NT2/D1 (cell line): ENCODE data around the gene CDH12.

Experiments used
- SUZ12 ChIP-seq: IDR thresholded peaks from 2 replicates; pipeline ENCODE4 v1.6.1; 2011; ENCODE audit not compliant: insufficient read length, insufficient read depth; ENCODE audit errors: extremely low read depth
- ZNF274 ChIP-seq: IDR thresholded peaks from 2 replicates; pipeline ENCODE4 v1.6.1; 2011; ENCODE audit warnings: mild to moderate bottlenecking, low read depth, low read length

DNA sequence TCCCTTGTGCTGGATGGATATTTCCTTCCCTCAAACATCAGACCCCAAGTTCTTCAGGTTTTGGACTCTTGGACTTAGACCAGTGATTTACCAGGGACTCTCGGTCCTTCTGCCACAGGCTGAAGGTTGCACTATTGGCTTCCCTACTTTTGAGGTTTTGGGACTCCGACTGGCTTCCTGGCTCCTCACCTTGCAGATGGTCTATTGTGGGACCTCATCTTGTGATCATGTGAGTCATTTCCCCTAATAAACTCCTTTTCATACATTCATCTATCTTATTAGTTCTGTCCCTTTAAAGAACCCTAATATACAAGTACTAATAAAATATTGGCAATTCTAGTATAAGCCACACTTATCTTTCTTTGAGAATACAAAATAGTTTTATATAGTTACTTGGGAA, 1078.9 kb downstream of the CDH12 start:
- no peak for TF ChIP-seq ZNF274
- no peak for TF ChIP-seq SUZ12
